Panc1 (cell line): Measurements from ENCODE around the gene GTF2H1. TPM values are rescaled to one million over a fixed set of nuclear protein-coding genes. Genes with fewer than 3 reads are reported as not detected.

Experiments
- ATAC-seq: fragments of 200-7000 bp; cut with Tn5 transposase; 2 replicates; pipeline ENCODE4 v1.9.1; 2020; ENCODE audit warnings: mild to moderate bottlenecking, moderate library complexity
- BruUV-seq: library from RNA; stranded (reverse); fragments of 400-500 nt; replicated peaks from 2 replicates; lab custom pipeline; 2021; lab: Mats Ljungman, UMichigan
- CTCF ChIA-PET: fragments of 300-600 bp; sonication (Branson Sonifier 250); formaldehyde crosslinking; loops from one replicate; lab custom pipeline; 2022; ENCODE audit warnings: antibody characterized with exemption; lab: Charles Lee
- POLR2A ChIA-PET: fragments of 300-600 bp; sonication (Branson Sonifier 250); formaldehyde crosslinking; loops from one replicate; lab custom pipeline; 2022; ENCODE audit warnings: antibody characterized with exemption; lab: Charles Lee
- DNase-seq: peaks from one replicate; pipeline ENCODE4 v3.0.0-alpha.2; 2010; ENCODE audit warnings: low read depth, low spot score
- H3K27ac ChIP-seq: 2 replicates; pipeline ENCODE4 v1.5.1; 2011; ENCODE audit warnings: mild to moderate bottlenecking, low read length, inconsistent platforms
- H3K27me3 ChIP-seq: fragments of 200-500 bp; sonication (Bioruptor generic); 2 replicates; pipeline ENCODE4 v1.6.0; 2014; ENCODE audit warnings: low read length, inconsistent platforms; ENCODE audit not compliant: control insufficient read depth, insufficient read depth
- H3K36me3 ChIP-seq: fragments of 200-500 bp; sonication (Bioruptor generic); 2 replicates; pipeline ENCODE4 v1.5.1; 2014; ENCODE audit warnings: inconsistent platforms, mild to moderate bottlenecking, low read length, moderate library complexity; ENCODE audit not compliant: control insufficient read depth, insufficient read depth
- H3K4me1 ChIP-seq: 2 replicates; pipeline ENCODE4 v1.5.1; 2011; ENCODE audit warnings: inconsistent platforms, mild to moderate bottlenecking, low read length, moderate library complexity; ENCODE audit not compliant: control insufficient read depth, insufficient read depth
- H3K4me3 ChIP-seq, 2 experiments: 2 replicates each; pipeline ENCODE4 v1.5.1; 2011 to 2012; ENCODE audit warnings: low read depth in 2 of 2, low read length in 2 of 2, mild to moderate bottlenecking in 2 of 2, inconsistent platforms in 1 of 2, moderate library complexity in 1 of 2
- H3K9me3 ChIP-seq: fragments of 200-500 bp; sonication (Bioruptor generic); 2 replicates; pipeline ENCODE4 v1.5.1; 2014; ENCODE audit warnings: low read depth, mild to moderate bottlenecking, inconsistent platforms, low read length, moderate library complexity; ENCODE audit not compliant: control insufficient read depth, insufficient read depth
- CTCF ChIP-seq: fragments of 450-650 bp; IDR thresholded peaks from 2 replicates; pipeline ENCODE4 v1.5.1; 2017; ENCODE audit warnings: mild to moderate bottlenecking
- POLR2AphosphoS5 ChIP-seq: IDR thresholded peaks from 2 replicates; pipeline ENCODE4 v1.6.1; 2012; ENCODE audit warnings: mild to moderate bottlenecking, low read depth, low read length, moderate library complexity
- REST ChIP-seq, 2 experiments: IDR thresholded peaks; 2 replicates each; pipeline ENCODE4 v1.6.1; 2011 to 2012; ENCODE audit warnings: low read depth in 2 of 2, control low read depth in 1 of 2, low read length in 1 of 2, mild to moderate bottlenecking in 1 of 2, moderate library complexity in 1 of 2; ENCODE audit not compliant: insufficient read depth in 1 of 2
- SIN3A ChIP-seq: IDR thresholded peaks from 2 replicates; pipeline ENCODE4 v1.6.1; 2012; ENCODE audit warnings: low read depth, mild to moderate bottlenecking, low read length, moderate library complexity, borderline replicate concordance; ENCODE audit not compliant: insufficient read depth
- TCF7L2 ChIP-seq: IDR thresholded peaks from 2 replicates; pipeline ENCODE4 v1.6.1; 2011; ENCODE audit warnings: mild to moderate bottlenecking, low read depth, low read length, inconsistent platforms
- in situ Hi-C: cut with HindIII; loops from 2 replicates; pipeline ENCODE4 v1.10.0; 2016; ENCODE audit warnings: low sequenced_read_pairs, low pct_unique_long_range_greater_than_20kb
- intact Hi-C: fragments of 100-400 bp; cut with micrococcal nuclease; formaldehyde crosslinking; loops from one replicate; pipeline ENCODE4 v1.10.0; 2022; ENCODE audit not compliant: unreplicated experiment
- microRNA-seq: library from miRNA; unstranded; fragments of <30 nt; microRNA quantifications from one replicate; pipeline ENCODE4 v1.1.0, GENCODE V29; 2020; ENCODE audit not compliant: unreplicated experiment
- total RNA-seq: library from RNA; stranded (reverse); gene quantifications from one replicate; pipeline ENCODE4 v1.2.1, GENCODE V29; 2021; ENCODE audit not compliant: unreplicated experiment

GTF2H1 gene
- total RNA-seq, 1 experiment from 2014 or later, result 60.6 TPM

GRCh38 chr11:18416459-18416858, 94.1 kb downstream of the GTF2H1 start:
- Histone ChIP-seq H3K36me3 (no peaks in the 10 kb centered on the region), H3K9me3 (no peaks in the 10 kb centered on the region), H3K4me1 (no peaks in the 10 kb centered on the region), H3K27ac (no peak overlapping the region), H3K27me3 (no peaks in the 10 kb centered on the region), H3K4me3 (no peak overlapping the region)
- CTCF ChIA-PET, result no interaction called here
- POLR2A ChIA-PET, result no interaction called here
- intact Hi-C loops (no loop called here), in situ Hi-C loops (no loop called here)
- ATAC-seq (no peak), DNase-seq (no peak)
- TF ChIP-seq CTCF (no peak), TCF7L2 (no peak), SIN3A (no peak), POLR2AphosphoS5 (no peak), REST (IDR thresholded peaks at IDR 0.05; ENCODE audit: insufficient read depth in 1 of 2, low read depth in 2 of 2, low read length in 1 of 2) (no peak)
- no TSS peak for BruUV-seq

Small RNAs within 50 kb of the gene (microRNA-seq; reads per million reads assigned to microRNA genes)
- gene MIR3159, result not detected

Other genes starting within 250 kb of the GTF2H1 start
- 19.5 TPM for gene SAAL1, start 216.5 kb upstream of the GTF2H1 start, total RNA-seq
- not detected for gene MRGPRX3, start 190.0 kb upstream of the GTF2H1 start, total RNA-seq
- not detected for gene MRGPRX4, start 149.7 kb upstream of the GTF2H1 start, total RNA-seq
- gene SAA4, start 85.8 kb upstream of the GTF2H1 start, total RNA-seq, result not detected
- 4.0 TPM for gene SAA2, start 73.9 kb upstream of the GTF2H1 start, total RNA-seq
- gene SAA1, start 56.3 kb upstream of the GTF2H1 start, total RNA-seq, result 7.9 TPM
- gene HPS5, start 427 bp upstream of the GTF2H1 start, total RNA-seq, result 27.7 TPM
- 894 TPM for gene LDHA, start 72.0 kb downstream of the GTF2H1 start, total RNA-seq
- gene LDHC, start 89.8 kb downstream of the GTF2H1 start, total RNA-seq, result 0.26 TPM
- not detected for gene LDHAL6A, start 133.3 kb downstream of the GTF2H1 start, total RNA-seq
- 79.1 TPM for gene TSG101, start 204.4 kb downstream of the GTF2H1 start, total RNA-seq